IMR-90 (cell line): ENCODE measurements around the gene SRRM2.

ENCODE experiments used
- CHD1 ChIP-seq: IDR thresholded peaks from 2 replicates; pipeline ENCODE4 v1.6.1; 2012; ENCODE audit warnings: low read depth, low read length, improper control_type of control experiment
- MXI1 ChIP-seq: IDR thresholded peaks from 2 replicates; pipeline ENCODE4 v1.6.1; 2012; ENCODE audit warnings: low read depth, mild to moderate bottlenecking, low read length, moderate library complexity, borderline replicate concordance
- POLR2A ChIP-seq: IDR thresholded peaks from 2 replicates; pipeline ENCODE4 v1.6.1; 2012; ENCODE audit warnings: mild to moderate bottlenecking, low read depth, low read length
- RAD21 ChIP-seq: IDR thresholded peaks from 2 replicates; pipeline ENCODE4 v1.6.1; 2012; ENCODE audit warnings: low read length, improper control_type of control experiment
- RFX5 ChIP-seq: IDR thresholded peaks from 2 replicates; pipeline ENCODE4 v1.8.0; 2012; ENCODE audit warnings: low read depth, mild to moderate bottlenecking, low read length, moderate library complexity
- TF ChIP-seq, protein P1 (sequence below): conservative IDR thresholded peaks from 2 replicates; pipeline ENCODE4 v1.5.1; 2012; ENCODE audit warnings: mild to moderate bottlenecking, low read depth, low read length, improper control_type of control experiment
- TF ChIP-seq, protein P2 (sequence below): fragments of 150-350 bp; IDR thresholded peaks from 2 replicates; pipeline ENCODE4 v1.6.1; 2016; ENCODE audit warnings: low read depth, mild to moderate bottlenecking, low read length, moderate library complexity, borderline replicate concordance

DNA sequence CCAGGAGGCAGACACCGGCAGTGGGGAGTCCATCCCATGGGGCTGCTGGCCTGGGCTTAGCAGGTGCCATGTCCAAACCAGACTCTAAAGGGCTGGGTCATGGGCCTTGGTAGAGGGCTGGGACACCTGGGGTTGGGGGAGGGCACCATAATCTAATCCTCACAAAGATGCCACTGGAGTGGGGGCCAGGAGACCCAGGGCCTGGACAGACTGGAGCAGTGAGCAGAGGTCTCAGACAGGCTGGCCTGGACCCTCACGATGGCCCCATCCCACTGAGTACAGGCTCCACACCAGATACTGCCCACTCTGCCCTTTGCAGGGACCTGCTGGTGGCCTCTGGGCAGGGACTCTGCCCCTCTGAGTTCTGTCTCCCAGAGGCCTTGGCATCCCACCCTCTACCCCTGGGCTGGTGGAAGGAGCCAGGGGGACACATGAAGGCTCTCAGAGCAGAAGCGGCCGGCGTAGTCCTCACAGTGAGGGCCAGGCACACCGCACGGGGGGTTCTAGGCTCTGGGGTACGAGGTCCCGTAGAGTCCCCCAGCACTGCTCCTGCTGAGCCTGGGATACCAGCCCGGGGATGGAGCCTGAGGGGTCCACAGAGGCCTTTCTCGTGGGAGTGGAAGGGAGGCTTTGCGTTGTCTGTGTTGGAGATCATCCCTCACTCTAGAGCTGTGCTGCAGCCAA is 10.0 kb upstream of the SRRM2 start:
- TF ChIP-seq, protein P1, sequence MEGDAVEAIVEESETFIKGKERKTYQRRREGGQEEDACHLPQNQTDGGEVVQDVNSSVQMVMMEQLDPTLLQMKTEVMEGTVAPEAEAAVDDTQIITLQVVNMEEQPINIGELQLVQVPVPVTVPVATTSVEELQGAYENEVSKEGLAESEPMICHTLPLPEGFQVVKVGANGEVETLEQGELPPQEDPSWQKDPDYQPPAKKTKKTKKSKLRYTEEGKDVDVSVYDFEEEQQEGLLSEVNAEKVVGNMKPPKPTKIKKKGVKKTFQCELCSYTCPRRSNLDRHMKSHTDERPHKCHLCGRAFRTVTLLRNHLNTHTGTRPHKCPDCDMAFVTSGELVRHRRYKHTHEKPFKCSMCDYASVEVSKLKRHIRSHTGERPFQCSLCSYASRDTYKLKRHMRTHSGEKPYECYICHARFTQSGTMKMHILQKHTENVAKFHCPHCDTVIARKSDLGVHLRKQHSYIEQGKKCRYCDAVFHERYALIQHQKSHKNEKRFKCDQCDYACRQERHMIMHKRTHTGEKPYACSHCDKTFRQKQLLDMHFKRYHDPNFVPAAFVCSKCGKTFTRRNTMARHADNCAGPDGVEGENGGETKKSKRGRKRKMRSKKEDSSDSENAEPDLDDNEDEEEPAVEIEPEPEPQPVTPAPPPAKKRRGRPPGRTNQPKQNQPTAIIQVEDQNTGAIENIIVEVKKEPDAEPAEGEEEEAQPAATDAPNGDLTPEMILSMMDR: no peak
- no peak for TF ChIP-seq RFX5
- no peak for TF ChIP-seq POLR2A
- no peak for TF ChIP-seq RAD21
- TF ChIP-seq, protein P2, sequence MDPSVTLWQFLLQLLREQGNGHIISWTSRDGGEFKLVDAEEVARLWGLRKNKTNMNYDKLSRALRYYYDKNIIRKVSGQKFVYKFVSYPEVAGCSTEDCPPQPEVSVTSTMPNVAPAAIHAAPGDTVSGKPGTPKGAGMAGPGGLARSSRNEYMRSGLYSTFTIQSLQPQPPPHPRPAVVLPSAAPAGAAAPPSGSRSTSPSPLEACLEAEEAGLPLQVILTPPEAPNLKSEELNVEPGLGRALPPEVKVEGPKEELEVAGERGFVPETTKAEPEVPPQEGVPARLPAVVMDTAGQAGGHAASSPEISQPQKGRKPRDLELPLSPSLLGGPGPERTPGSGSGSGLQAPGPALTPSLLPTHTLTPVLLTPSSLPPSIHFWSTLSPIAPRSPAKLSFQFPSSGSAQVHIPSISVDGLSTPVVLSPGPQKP: no peak
- no peak for TF ChIP-seq MXI1
- no peak for TF ChIP-seq CHD1
